Sigmoid colon (tissue), 7 donors: ENCODE results near the gene TFF1. TPM values are rescaled to one million over a fixed set of nuclear protein-coding genes. Genes with fewer than 3 reads are reported as not detected.

ENCODE experiments used
- DNase-seq: peaks from one replicate; pipeline ENCODE4 v3.0.0-alpha.2; 2019
- H3K27ac ChIP-seq, 4 donors: fragments of 200-600 bp; sonication (generic); one replicate each; pipeline ENCODE4 v1.5.1; 2016 to 2019; ENCODE audit warnings: mild to moderate bottlenecking in 1 of 4
- H3K27me3 ChIP-seq, 3 donors: fragments of 200-600 bp; sonication (generic); one replicate each; pipeline ENCODE4 v1.5.1; 2019; ENCODE audit warnings: mild to moderate bottlenecking in 1 of 3
- H3K36me3 ChIP-seq, 4 donors: fragments of 200-600 bp; sonication (generic); one replicate each; pipeline ENCODE4 v1.5.1; 2016 to 2019
- H3K4me1 ChIP-seq, 4 donors: fragments of 200-600 bp; sonication (generic); one replicate each; pipeline ENCODE4 v1.5.1; 2017 to 2019
- H3K4me3 ChIP-seq, 4 donors: fragments of 200-600 bp; sonication (generic); one replicate each; pipeline ENCODE4 v1.5.1; 2017 to 2019; ENCODE audit warnings: mild to moderate bottlenecking in 2 of 4, moderate library complexity in 1 of 4
- H3K9me3 ChIP-seq, 4 donors: fragments of 200-600 bp in 3 of 4; sonication (generic) in 3 of 4; one replicate each; pipeline versions ENCODE4 v1.5.1 to v1.6.1; 2013 to 2019
- EP300 ChIP-seq, 4 donors: sonication (generic); formaldehyde crosslinking; IDR thresholded peaks; one replicate each; pipeline ENCODE4 v1.6.1; 2017; ENCODE audit warnings: antibody characterized with exemption in 4 of 4
- POLR2A ChIP-seq, 2 donors: fragments of 450-650 bp; IDR thresholded peaks; one replicate each; pipeline ENCODE4 v1.6.1; 2016; ENCODE audit warnings: antibody characterized with exemption in 2 of 2, mild to moderate bottlenecking in 2 of 2, moderate library complexity in 2 of 2
- POLR2AphosphoS5 ChIP-seq, 4 donors: sonication (generic); formaldehyde crosslinking; IDR thresholded peaks; one replicate each; pipeline ENCODE4 v1.6.1; 2017; ENCODE audit warnings: antibody characterized with exemption in 4 of 4
- WGBS, 2 donors: extraction: QIAGEN DNeasy Blood & Tissue Kit; methylation state at CpG; one replicate each; pipeline ENCODE4 v1.1.7; 2013; 5-methylcytosine and 5-hydroxymethylcytosine counted together
- intact Hi-C: fragments of 100-400 bp; cut with DNase I; formaldehyde crosslinking; loops from one replicate; pipeline ENCODE4 v1.15.1; 2023
- polyA plus RNA-seq, 3 donors: library from polyadenylated mRNA; stranded (reverse); fragments of 200-250 nt; gene quantifications; one replicate each; pipeline ENCODE4 v1.2.3, GENCODE V29; 2013
- total RNA-seq, 4 donors: library from RNA; depleted of rRNA; stranded (reverse); fragments of >200 nt; gene quantifications; one replicate each; pipeline ENCODE4 v1.1.0, GENCODE V29; 2016
- TF ChIP-seq, protein P1 (sequence below), 4 experiments: fragments of 450-650 bp in 3 of 4; fragments of 200-600 bp in 1 of 4; IDR thresholded peaks; one replicate each; pipeline ENCODE4 v1.5.1; 2016 to 2019; ENCODE audit warnings: antibody characterized with exemption in 4 of 4, mild to moderate bottlenecking in 3 of 4, moderate library complexity in 2 of 4
- donor health status: healthy with polysubstance abuse.
- donor health status: Bipolar disorder and iron deficiency.
- donor health status: healthy.

The TFF1 gene
- total and polyA plus RNA-seq, 7 donors = 1.1 to 706 (median 454) TPM; not detected in 3

DNA sequence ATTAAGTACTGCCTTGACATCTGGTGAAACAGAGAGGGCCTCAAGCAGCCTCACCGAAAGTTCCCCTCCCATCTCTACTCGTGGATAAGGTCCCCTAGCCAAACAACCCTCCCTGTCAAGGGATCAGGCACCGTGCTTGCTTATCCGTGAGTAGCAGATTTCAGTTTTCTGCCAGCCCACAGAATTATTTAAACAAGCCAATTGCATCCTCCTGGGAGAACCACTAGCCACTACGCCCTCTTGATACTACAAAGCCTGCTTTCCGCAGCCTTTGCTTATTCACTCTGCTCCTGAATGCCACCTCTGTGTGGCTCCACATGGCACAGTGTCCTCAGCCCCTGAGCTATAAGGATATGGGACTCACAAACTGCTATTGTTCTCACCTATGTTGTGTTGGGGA lies 9.7 kb downstream of the TFF1 start:
- intact Hi-C loops = no loop called here
- peaks cover 0 to 13% (median 3%) of the 10 kb centered on the region in 4 donors for H3K9me3 ChIP-seq
- 59 to 78% methylated on average over 6 of the region's 6 CpGs for WGBS, 2 donors

DNA sequence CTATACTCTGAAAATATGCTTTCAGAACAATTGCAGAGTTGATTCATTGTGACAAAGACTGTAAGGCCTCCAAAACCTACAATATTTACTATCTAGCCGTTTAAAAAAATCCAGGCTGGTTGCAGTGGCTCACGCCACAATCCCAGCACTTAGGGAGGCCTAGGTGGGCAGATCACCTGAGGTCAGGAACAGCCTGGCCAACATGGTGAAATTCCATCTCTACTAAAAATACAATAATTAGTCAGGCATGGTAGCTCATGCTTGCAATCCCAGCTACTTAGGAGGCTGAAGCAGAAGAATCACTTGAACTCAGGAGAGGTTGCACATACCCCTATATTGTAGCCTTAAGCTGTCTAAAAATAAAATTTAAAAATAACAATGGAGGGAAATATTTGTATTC lies 10.3 kb downstream of the TFF1 start:
- H3K4me1 ChIP-seq = no peaks in the 10 kb centered on the region
- no peaks in the 10 kb centered on the region for H3K36me3 ChIP-seq
- 96 to 97% methylated on average over 2 of the region's 2 CpGs for WGBS, 2 donors
- intact Hi-C loops = no loop called here
- H3K4me3 ChIP-seq = no peak overlapping the region
- H3K27ac ChIP-seq = no peak overlapping the region
- DNase-seq = no peak
- H3K9me3 ChIP-seq = peaks cover 0 to 13% (median 3%) of the 10 kb centered on the region in 4 donors
- TF ChIP-seq EP300 (IDR thresholded peaks at IDR 0.05) = no peak
- TF ChIP-seq, protein P1, sequence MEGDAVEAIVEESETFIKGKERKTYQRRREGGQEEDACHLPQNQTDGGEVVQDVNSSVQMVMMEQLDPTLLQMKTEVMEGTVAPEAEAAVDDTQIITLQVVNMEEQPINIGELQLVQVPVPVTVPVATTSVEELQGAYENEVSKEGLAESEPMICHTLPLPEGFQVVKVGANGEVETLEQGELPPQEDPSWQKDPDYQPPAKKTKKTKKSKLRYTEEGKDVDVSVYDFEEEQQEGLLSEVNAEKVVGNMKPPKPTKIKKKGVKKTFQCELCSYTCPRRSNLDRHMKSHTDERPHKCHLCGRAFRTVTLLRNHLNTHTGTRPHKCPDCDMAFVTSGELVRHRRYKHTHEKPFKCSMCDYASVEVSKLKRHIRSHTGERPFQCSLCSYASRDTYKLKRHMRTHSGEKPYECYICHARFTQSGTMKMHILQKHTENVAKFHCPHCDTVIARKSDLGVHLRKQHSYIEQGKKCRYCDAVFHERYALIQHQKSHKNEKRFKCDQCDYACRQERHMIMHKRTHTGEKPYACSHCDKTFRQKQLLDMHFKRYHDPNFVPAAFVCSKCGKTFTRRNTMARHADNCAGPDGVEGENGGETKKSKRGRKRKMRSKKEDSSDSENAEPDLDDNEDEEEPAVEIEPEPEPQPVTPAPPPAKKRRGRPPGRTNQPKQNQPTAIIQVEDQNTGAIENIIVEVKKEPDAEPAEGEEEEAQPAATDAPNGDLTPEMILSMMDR (IDR thresholded peaks at IDR 0.05) = no peak
- no peak for TF ChIP-seq POLR2AphosphoS5 (IDR thresholded peaks at IDR 0.05)
- TF ChIP-seq POLR2A (IDR thresholded peaks at IDR 0.05) = no peak
- H3K27me3 ChIP-seq = peaks cover 0 to 15% (median 11%) of the 10 kb centered on the region in 3 donors

More for the DNA sequence above, 9.7 kb downstream of the TFF1 start:
- Histone ChIP-seq H3K4me3 (no peak overlapping the region), H3K36me3 (no peaks in the 10 kb centered on the region), H3K27ac (no peak overlapping the region), H3K27me3 (peaks cover 0 to 15% (median 15%) of the 10 kb centered on the region in 3 donors), H3K4me1 (no peaks in the 10 kb centered on the region)
- DNase-seq = no peak
- TF ChIP-seq, protein P1 (IDR thresholded peaks at IDR 0.05) = no peak
- TF ChIP-seq POLR2AphosphoS5 (IDR thresholded peaks at IDR 0.05) = no peak
- no peak for TF ChIP-seq POLR2A (IDR thresholded peaks at IDR 0.05)
- TF ChIP-seq EP300 (IDR thresholded peaks at IDR 0.05) = no peak

DNA sequence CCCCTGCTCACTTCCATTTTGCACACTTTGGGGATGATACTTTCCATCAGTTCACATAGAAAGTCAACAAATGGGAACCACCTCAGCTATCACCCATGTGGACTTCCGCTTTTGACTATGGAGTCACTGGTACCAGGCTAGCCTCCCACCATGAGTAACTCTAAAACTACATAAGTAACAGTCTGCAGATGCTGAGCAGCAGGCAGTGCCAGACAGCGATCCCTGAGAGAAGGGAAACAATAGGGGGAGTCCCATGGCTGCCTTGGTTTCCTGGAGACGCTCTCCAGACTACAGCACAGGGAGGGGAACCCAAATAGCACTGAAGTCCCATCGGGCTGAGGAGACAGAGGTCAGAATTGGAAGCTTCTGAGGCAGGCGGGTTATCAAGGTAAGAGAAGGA lies 12.7 kb downstream of the TFF1 start:
- Histone ChIP-seq H3K27me3 (peaks cover 0 to 10% (median 0%) of the 10 kb centered on the region in 3 donors), H3K9me3 (peaks cover 0 to 6% (median 0%) of the 10 kb centered on the region in 4 donors), H3K36me3 (no peaks in the 10 kb centered on the region), H3K4me1 (no peaks in the 10 kb centered on the region), H3K27ac (no peak overlapping the region), H3K4me3 (no peak overlapping the region)
- intact Hi-C loops = no loop called here
- WGBS, 2 donors = 85 to 89% methylated on average over 5 of the region's 5 CpGs
- no peak for DNase-seq
- TF ChIP-seq EP300 (IDR thresholded peaks at IDR 0.05) = no peak
- TF ChIP-seq, protein P1 (IDR thresholded peaks at IDR 0.05) = no peak
- no peak for TF ChIP-seq POLR2A (IDR thresholded peaks at IDR 0.05)
- no peak for TF ChIP-seq POLR2AphosphoS5 (IDR thresholded peaks at IDR 0.05)

DNA sequence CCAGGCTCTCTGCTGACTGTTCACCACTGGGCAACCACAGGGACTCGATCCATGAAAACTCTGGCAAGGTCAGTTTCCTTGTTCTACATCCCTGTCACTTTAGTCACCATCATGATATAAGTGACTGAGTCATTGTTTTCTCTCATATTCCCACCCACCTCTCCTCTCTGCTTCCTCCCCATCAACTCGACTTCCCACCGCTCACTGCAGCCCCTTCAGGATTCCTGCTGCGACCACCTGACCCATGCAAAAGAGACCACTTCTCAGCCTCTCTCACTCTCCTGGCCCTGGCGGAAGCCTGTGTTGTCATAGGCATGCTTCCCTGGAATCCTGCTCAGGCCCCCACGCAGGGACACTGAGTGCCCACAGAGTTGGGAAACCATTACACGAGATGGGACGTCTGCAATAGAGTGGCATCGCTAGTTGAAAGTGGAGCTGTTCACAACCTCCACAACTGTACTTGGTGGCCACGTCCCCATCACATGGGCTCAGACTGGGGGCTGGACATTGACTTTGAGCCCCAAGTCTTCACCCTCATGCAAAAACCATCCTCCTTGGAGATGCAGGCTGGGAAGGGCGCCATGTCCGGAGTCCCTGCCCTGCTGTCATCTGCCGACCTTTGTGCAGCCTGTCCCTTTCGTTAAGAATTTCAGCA lies 13.8 kb downstream of the TFF1 start:
- TF ChIP-seq, protein P1 (IDR thresholded peaks at IDR 0.05) = no peak
- no peak for TF ChIP-seq POLR2A (IDR thresholded peaks at IDR 0.05)
- TF ChIP-seq POLR2AphosphoS5 (IDR thresholded peaks at IDR 0.05) = no peak
- no peak for TF ChIP-seq EP300 (IDR thresholded peaks at IDR 0.05)
- H3K27ac ChIP-seq = no peak overlapping the region
- peaks cover 0 to 6% (median 0%) of the 10 kb centered on the region in 4 donors for H3K9me3 ChIP-seq
- intact Hi-C loops = no loop called here
- 83 to 92% methylated on average over 14 of the region's 14 CpGs for WGBS, 2 donors
- no peaks in the 10 kb centered on the region for H3K36me3 ChIP-seq
- H3K4me1 ChIP-seq = no peaks in the 10 kb centered on the region
- no peak overlapping the region for H3K4me3 ChIP-seq
- peak; percentile 34 for DNase-seq
- peaks cover 0 to 11% (median 0%) of the 10 kb centered on the region in 3 donors for H3K27me3 ChIP-seq
